H4 (cell line): ENCODE data around the gene PIK3AP1. TPM values are rescaled to one million over a fixed set of nuclear protein-coding genes. Genes with fewer than 3 reads are reported as not detected.
A peak's percentile ranks its signal among the peaks of the same experiment; 100 is the strongest.
"Not testable (repeated sequence)": the region's sequence is repeated elsewhere in the genome, so short reads cannot be mapped to it uniquely, and the experiment has no call there.

Experiments used
- DNase-seq: peaks from one replicate; pipeline ENCODE4 v3.0.0-alpha.2; 2015; ENCODE audit warnings: low spot score
- total RNA-seq: library from RNA; depleted of rRNA; stranded (reverse); fragments of >200 nt; shearing (Covaris generic); gene quantifications from 2 replicates; pipeline ENCODE4 v1.2.3, GENCODE V29; 2014; rRNA removed

Gene PIK3AP1, protein sequence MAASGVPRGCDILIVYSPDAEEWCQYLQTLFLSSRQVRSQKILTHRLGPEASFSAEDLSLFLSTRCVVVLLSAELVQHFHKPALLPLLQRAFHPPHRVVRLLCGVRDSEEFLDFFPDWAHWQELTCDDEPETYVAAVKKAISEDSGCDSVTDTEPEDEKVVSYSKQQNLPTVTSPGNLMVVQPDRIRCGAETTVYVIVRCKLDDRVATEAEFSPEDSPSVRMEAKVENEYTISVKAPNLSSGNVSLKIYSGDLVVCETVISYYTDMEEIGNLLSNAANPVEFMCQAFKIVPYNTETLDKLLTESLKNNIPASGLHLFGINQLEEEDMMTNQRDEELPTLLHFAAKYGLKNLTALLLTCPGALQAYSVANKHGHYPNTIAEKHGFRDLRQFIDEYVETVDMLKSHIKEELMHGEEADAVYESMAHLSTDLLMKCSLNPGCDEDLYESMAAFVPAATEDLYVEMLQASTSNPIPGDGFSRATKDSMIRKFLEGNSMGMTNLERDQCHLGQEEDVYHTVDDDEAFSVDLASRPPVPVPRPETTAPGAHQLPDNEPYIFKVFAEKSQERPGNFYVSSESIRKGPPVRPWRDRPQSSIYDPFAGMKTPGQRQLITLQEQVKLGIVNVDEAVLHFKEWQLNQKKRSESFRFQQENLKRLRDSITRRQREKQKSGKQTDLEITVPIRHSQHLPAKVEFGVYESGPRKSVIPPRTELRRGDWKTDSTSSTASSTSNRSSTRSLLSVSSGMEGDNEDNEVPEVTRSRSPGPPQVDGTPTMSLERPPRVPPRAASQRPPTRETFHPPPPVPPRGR
- total RNA-seq, result 0.43 TPM in 1 of 2 replicates, not detected in the other

DNA sequence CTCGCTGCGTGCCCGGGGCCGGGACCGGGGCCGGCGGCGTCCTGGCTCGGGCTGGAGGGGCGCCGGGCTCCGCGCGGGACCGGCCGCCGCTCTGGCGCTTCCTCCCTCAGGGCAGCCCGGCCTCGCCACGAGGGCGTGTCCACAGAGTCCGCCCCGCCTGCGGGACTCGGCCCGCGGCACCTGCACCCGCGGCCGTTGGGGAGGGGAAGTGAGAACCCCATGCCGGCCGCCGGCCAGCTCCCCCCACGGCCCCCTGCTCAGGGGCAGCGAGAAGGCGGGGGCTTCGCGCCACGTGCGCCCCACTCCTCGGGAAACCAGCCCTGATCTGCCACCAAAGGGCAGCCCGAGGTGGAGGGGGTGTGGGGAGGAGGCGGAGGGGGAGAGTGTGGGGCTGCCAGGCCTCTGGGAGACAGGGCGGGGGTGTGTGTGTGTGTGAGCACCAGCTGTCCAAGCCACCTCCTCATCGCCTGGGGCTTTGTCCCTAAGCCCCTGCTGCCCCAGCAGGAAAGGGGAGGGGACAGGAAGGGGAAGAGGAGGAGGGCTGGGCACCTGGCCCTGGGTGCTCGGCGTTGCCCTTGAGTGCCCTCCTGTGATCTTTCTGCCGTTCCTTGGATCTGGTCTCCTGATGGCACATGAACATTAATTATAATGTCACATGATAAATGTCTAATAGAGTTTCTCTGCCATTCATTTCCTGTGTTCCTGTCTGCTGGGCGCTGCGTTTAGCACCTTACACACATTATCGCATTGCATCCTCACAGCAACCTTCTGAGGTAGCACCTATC is at the start of gene PIK3AP1:
Gene PIK3AP1 (minus strand): TSS at position 93 of the 785 bp plus-strand sequence. CDS start 120 bp downstream, outside the sequence.
- no peak for DNase-seq

DNA sequence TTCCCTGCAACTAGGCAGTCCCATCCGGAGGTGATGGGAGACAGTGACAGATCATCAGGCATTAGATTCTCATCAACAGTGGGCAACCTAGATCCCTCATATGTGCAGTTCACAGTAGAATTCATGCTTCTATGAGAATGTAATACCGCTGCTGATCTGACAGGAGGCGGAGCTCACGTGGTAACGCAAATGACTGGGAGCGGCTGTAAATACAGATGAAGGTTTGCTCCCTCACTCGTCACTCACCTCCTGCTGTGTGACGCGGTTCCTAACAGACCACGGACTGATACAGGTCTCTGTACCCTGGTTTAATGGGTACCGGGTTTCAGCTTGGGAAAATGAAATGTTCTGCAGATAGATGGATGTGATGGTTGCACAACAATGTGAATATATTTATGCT is 47.8 kb upstream of the PIK3AP1 start:
- DNase-seq, result no peak

DNA sequence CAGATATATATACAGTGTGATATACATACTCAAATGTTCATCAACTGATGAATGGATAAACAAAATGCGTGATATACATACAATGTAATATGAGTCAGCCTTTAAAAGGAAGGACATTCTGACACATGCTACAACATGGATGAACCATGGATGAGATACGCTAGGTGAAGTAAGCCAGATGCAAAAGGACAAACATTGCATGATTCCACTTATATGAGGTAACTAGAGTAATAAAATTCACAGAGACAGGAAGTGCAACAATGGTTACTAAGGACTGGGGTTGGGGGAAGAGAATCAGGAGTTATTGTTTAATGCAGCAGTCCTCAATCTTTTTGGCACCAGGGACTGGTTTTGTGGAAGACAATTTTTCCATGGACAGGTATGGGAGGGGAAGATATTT is 47.3 kb upstream of the PIK3AP1 start:
- DNase-seq, result no peak

DNA sequence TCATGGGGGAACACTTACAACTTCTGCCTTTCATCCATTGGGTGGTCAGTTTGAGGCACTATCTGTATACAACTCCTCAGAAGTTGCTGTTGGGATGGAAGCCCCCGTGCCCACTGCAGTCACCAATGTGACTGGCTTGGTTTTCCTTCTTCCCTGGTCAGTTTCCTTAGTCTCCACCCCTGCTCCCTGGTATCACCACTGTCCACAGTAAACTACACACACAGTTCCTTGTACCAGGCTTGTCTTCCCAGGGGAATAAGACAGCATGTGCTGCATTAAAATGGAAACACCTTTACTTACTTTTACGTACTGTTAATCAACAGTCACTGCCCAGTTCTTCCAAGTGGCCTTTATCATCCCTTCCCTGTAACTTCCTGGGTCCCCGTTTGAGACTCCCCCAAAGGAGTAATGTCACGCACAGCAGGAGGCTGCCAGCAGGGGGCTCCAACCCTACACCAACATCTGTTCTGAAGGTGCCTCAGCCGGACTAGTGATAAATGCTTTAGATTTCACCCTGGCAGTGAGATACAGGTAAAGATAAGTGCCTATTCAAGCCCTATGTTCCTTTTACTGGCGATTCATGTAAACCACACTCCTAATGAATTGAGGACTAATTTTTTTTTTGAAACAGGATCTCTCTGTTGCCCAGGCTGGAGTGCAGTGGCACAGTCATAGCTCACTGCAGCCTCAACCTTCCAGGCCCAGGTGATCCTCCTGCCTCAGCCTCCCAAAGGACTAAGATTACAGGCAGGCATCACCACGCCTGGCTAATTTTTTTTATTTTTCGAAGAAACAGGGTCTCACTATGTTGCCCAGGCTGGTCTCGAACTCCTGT is 45.3 kb upstream of the PIK3AP1 start:
- DNase-seq, result peak; percentile 22

DNA sequence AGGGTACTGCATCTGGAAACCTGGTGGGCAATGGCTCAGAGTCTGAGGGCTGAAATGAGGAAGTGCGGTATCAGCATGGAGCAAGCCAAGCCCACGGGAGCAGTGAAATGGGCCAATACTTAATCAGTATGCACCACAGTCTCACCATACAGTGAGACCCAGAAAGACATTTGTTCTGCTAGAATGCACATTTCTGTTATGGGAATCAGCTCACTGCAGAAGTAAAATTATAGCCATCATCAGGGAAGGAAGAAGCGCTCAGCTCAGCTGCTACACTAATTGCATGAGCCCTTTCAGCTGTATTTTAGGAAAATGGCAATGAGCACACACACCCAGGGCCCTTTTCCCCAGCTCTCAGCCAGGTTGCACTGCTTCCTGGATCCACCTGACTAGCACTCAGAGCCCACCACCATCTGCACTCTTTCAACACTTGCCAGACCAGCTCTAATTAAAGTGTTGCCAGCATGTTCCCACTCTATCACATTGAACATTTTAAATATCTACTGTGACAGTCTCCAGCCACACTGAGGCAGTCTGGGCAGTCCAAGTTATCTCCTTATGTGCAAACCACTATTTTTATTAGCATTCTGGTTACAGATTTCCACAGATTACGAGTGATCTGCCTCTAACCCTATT is 44.2 kb upstream of the PIK3AP1 start:
- DNase-seq, result no peak

DNA sequence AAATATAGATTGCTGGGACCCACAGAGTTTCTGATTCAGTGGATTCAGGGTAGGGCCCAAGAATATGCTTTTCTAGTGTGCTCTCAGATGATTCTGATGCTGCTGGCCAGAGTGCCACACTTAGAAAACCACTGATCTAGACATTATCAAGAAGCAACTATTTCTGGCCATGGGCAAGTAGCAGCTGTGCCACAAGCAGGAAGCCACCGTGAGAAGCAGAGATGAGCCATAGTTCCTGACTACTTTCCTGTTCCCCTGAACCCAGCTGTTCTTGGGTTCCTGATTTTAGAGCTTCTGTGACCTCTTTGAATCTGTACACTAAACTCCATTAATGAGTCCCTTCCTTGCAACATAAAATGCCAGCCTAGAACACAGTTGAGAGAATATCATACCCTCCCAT is 38.1 kb upstream of the PIK3AP1 start:
- no peak for DNase-seq

DNA sequence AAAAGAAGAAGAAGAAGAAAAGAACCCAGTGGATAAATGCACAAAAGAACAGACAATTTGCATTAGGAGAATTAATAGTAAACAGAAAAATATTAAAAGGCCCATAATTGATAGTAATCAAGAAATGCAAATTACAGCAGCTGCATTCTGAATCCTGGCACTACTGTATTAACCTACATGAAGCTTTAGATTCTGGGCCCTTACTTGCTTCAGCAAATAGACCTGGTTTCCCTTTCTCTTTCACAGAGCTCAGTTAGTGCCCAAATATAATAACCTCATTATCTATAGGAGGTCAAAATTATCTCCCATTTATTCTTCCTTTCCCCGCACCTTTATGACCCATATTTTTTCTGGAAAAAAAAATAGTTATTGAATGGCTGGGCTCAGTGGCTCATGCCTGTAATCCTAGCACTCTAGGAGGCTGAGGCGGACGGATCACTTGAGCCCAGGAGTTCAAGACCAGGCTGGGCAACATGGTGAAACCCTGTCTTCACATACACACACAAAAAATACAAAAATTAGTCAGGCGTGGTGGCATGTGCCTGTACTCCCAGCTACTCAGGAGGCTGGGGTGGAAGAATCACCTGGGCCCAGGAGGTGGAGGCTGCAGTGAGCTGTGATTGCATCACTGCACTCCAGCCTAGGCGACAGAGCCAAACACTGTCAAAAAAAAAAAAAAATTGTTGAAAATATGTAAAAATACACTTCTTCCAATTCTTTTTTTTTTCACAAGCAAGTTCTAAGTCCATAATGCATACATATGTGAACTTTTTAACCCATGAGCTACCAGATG is 36.0 kb upstream of the PIK3AP1 start:
- DNase-seq, result no peak

DNA sequence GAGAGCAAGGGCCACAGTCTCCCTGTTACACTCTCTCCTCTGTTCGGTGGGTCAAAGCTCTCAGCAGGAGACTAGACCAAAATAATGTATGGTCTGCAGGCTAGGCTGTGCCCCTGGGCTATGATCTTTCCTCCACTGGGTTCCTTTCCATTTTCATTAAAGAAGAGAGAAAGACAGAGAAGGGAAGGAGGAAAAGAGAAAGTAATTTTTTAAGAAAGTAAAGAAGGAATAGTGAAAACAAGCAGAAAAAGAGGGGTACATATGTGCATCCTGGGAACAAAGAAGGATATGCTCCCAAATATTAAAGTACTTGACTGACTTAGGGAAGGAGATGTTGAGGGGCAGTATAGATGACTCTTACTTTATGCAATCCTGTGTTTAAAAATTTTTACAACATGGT is 33.6 kb upstream of the PIK3AP1 start:
- DNase-seq, result no peak

DNA sequence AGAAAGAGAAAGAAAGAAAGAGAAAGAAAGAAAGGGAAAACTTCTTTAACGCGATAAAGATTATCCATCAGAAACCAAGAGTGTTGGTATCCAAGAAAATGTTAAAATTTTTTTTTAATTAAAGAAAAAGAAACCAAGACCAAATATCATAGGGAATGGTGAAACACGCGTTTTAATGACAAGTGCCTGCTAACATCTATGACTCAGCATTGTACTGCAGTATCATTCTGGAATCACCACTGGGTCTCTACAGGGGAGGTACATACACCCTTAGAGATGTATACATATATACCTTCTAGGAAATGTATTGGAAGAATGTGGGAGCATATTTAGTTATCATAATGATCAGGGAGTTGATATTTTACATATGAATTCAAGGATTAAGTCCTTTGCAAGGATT is 32.1 kb upstream of the PIK3AP1 start:
- DNase-seq, result no peak

DNA sequence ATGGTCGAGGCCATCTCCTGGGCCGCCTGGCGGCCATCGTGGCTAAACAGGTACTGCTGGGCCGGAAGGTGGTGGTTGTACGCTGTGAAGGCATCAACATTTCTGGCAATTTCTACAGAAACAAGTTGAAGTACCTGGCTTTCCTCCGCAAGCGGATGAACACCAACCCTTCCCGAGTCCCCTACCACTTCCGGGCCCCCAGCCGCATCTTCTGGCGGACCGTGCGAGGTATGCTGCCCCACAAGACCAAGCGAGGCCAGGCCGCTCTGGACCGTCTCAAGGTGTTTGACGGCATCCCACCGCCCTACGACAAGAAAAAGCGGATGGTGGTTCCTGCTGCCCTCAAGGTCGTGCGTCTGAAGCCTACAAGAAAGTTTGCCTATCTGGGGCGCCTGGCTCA is 30.0 kb upstream of the PIK3AP1 start:
- not testable (repeated sequence) for DNase-seq

DNA sequence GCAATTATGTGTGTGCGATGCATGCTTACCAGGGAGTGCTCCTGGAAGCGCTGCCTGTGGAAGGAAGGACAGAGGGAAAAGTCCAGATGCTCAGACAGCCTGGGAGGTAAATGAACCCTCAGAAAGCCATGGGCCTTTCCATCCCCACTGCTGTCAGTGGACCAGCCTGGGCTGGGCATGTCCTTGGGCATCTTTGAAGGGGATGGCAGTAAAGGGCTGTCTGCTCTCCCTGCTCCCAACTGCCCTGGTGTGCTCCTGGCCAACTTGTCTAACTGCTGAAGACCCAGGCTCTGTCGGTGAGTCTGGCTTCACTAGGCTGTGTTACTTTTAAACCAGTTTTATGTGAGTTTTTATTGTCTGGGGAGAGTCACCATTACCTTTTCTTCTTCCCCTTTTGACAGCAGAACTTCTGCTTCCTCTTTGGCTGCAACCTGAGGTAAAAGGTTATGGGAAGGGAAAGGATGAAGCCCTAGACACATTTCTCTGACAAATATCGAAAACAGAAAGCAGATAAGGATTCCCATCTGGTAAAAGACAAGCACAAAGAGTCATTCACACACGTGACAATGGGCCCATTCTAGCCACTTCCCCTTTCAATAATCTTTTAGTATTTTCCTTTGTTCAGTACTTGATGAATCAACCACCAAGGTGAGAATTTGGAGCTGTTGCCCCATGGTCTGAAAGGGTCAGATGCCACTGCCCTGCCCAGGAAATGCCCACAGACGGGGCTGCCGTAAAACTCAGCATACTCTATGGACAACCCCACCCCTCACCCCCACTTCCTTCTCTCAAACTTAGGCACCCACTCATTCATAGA is 27.6 kb upstream of the PIK3AP1 start:
- DNase-seq, result no peak

DNA sequence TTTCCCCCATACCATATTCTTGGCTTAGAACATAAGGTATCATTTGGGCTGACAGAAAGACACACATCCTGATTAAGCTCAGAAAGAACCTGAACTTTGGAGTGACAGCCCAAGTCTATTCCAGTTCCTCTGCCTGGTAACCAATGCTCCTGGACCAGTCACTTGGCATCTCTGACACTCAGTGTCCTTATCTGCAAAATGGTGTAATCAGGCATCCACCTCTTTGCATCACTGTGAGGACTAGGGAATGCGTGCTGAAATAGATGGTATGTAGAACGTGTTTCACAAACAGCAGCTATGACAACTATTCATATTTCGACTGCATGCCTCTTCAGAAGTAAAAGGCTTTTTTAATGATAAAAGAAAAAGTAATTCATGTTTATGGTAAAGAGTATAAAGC is 26.2 kb upstream of the PIK3AP1 start:
- no peak for DNase-seq

DNA sequence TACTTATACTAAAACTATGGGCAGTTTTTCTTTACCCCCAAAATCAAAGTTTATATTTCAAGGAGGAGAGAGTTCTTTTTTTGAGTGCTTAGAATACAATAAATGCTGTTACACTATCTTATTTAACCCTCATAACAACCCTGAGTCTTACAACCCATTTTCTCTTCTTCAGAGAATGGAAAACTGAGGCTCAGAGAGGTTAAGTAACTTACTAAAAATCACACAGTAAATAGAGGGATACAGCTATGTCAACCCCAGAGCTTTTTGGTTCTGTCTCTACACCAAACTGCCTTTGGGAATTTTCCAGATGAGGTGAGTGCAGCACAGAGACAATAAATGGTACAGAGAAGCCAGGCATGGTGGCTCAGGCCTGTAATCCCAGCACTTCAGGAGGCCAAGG is 25.6 kb upstream of the PIK3AP1 start:
- DNase-seq, result no peak

DNA sequence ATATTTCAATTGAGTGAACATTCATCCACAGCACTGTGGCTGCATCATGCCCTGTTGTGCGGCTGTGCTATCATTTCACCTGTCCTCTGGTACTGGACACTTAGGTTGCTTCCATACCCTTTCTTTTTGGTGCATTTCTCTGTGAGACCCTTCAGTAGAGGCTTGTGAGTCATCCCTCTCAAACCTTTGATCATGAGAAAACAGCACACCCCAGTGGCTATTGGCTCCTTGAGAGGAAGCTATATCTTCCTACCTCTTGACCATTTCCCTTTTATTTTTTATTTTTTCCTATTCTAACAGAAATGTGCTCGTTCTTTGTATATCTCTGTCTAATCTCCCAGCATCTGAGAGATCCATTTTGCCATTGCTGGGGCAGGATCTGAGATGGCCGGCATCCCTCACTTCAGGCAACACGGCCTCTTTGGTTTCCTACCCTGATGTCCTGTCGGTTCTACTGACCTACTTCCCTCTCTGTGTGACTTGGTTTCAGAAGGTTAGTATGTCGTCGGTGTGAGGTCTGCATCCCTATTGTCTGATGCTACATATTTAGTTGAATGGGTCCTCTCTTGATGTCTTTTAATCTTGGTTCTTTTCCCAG is 23.8 kb upstream of the PIK3AP1 start:
- DNase-seq, result no peak

DNA sequence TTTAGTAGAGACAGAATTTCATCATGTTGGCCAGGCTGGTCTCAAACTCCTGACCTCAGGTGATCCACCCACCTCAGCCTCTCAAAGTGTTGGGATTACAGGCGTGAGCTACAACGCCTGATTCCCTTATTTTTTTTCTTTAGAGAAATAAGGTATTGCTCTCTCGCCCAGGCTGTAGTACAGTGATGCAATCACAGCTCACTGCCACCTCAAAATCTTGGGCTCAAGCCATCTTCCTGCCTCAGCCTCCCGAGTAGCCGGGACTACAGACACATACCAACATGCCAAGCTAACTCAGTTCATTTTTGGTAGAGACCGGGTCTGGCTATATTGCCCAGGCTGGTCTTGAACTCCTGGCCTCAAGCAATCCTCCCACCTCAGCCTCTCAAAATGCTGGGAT is 21.2 kb upstream of the PIK3AP1 start:
- not testable (repeated sequence) for DNase-seq

DNA sequence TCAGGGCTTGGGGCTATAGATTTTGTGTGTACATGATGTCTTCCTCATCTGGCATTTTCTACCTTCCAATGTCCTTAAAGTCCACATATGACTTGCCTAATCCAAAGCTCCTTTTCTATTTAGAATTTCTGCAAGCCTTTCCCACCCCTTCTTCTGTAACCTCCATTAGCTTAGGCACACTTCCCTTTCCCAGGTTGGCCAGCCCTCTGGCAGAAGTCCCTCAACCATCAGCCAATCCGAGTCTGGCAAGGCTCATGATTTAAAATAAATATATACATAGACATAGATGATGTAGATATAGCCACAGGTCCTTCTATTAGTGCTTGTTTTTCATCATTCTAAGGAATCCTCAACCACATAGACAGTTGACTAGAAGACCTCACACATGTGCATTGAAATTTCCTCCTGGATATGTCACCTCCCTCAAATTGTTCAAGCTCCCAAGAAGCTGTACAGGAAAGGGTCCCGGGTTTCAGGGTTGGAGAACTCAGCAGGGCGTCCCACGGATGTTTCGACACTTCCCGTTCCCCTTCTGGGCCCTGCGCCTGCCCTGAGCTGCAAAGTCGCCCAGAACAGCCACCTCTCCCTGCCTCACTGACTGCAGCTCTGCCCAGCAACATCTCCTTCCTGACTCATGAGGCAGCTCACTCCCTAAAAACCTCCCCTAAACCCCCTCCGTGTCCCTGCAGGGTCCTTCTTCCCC is 20.4 kb upstream of the PIK3AP1 start:
- no peak for DNase-seq

DNA sequence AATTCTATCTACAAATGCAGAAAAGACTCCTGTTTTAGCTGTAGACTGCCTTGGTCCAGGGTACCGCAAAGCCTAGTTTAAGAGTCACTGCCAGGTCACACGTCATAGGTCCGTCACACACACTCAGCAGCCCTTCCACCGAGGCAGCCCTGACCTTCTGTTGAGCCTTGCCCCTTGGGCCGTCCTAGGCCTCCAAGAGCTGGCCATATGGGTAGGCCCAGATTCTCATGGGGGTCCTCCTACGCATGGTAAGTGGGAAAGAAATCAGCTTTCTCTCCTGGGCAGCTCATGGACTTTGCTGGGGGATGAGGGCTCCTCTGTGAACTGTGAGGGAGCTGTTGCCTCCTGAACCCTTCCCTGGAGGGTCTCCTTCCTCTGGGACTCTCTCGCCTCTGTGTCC is 19.8 kb upstream of the PIK3AP1 start:
- DNase-seq, result no peak

DNA sequence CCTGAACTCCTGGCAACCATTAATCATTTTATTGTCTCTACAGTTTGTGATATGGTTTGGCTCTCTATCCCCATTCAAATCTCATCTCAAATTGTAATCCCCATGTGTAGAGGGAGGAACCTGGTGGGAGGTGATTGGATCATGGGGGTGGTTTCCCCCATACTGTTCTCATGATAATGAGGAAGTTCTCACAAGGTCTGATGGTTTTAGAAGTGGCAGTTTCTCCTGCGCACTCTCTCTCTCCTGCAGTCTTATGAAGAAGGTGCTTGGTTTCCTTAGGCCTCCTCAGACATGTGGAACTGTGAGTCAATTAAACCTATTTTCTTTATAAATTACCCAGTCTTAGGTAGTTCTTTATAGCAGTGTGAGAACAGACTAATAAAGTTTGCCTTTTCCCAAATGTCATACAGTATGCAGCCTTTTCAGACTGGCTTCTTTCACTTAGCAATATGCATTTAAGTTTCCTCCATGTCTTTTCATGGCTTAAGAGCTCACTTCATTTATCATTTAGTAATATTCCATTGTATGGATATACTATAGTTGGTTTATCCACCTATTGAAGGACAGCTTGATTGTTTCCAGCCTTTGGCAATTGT is 17.1 kb upstream of the PIK3AP1 start:
- DNase-seq, result not testable (repeated sequence)
